NCI-H2107 (cell line): ENCODE measurements around the gene PRR5.
"Not testable (repeated sequence)": the region's sequence is repeated elsewhere in the genome, so short reads cannot be mapped to it uniquely, and the experiment has no call there.

Experiments
- DNase-seq: peaks from one replicate; lab custom pipeline; 2025; lab: John Stamatoyannopoulos, UW

PRR5 gene

GRCh38 chr22:44701824-44702478 lies at the start of gene PRR5:
Gene PRR5 (plus strand): TSS chr22:44702204. CDS start chr22:44702475, 271 bp downstream.
- peak; percentile 39 for DNase-seq

- DNase-seq, result not testable (repeated sequence)
Observed at GRCh38 chr22:44652866-44653265, 49.1 kb upstream of the PRR5 start.

GRCh38 chr22:44658311-44658953 lies 43.6 kb upstream of the PRR5 start:
- DNase-seq, result no peak

- DNase-seq, result no peak
Observed at GRCh38 chr22:44659140-44659539, 42.9 kb upstream of the PRR5 start.

GRCh38 chr22:44660051-44660830 lies 41.8 kb upstream of the PRR5 start:
- DNase-seq, result no peak

- DNase-seq, result no peak
Observed at GRCh38 chr22:44661070-44661469, 40.9 kb upstream of the PRR5 start.

GRCh38 chr22:44661659-44662569 lies 40.1 kb upstream of the PRR5 start:
- DNase-seq, result no peak

- DNase-seq, result no peak
Observed at GRCh38 chr22:44663256-44663999, 38.6 kb upstream of the PRR5 start.

GRCh38 chr22:44664149-44664548 lies 37.9 kb upstream of the PRR5 start:
- DNase-seq, result no peak

- no peak for DNase-seq
Observed at GRCh38 chr22:44665115-44665514, 36.9 kb upstream of the PRR5 start.

- no peak for DNase-seq
Observed at GRCh38 chr22:44666207-44666585, 35.8 kb upstream of the PRR5 start.

- DNase-seq, result no peak
Observed at GRCh38 chr22:44667276-44667675, 34.7 kb upstream of the PRR5 start.

- DNase-seq, result no peak
Observed at GRCh38 chr22:44667829-44668189, 34.2 kb upstream of the PRR5 start.

- DNase-seq, result no peak
Observed at GRCh38 chr22:44668190-44668885, 33.7 kb upstream of the PRR5 start.

- DNase-seq, result no peak
Observed at GRCh38 chr22:44668886-44669521, 33.0 kb upstream of the PRR5 start.

- no peak for DNase-seq
Observed at GRCh38 chr22:44669561-44669976, 32.4 kb upstream of the PRR5 start.

GRCh38 chr22:44670220-44670988 lies 31.6 kb upstream of the PRR5 start:
- DNase-seq, result no peak

GRCh38 chr22:44671742-44672141 lies 30.3 kb upstream of the PRR5 start:
- no peak for DNase-seq

- DNase-seq, result no peak
Observed at GRCh38 chr22:44672632-44673031, 29.4 kb upstream of the PRR5 start.
